Tibial artery (tissue), 4 donors: ENCODE data around the gene PRDM16.

Source experiments
- DNase-seq, 2 donors: peaks; one replicate each; pipeline ENCODE4 v3.0.0-alpha.2; 2019
- H3K27ac ChIP-seq, 2 donors: fragments of 200-600 bp; sonication (generic) in 1 of 2; 1 replicate in 1 of 2; 2 replicates in 1 of 2; pipeline ENCODE4 v1.5.1; 2018 to 2019; ENCODE audit warnings: mild to moderate bottlenecking in 1 of 2
- H3K27me3 ChIP-seq, 2 donors: fragments of 200-600 bp; sonication (generic) in 1 of 2; one replicate each; pipeline versions ENCODE4 v1.5.1 to v1.6.0; 2016 to 2019
- H3K36me3 ChIP-seq, 3 donors: fragments of 200-600 bp; sonication (generic) in 2 of 3; one replicate each; pipeline ENCODE4 v1.5.1; 2016 to 2019; ENCODE audit warnings: mild to moderate bottlenecking in 2 of 3
- H3K4me1 ChIP-seq, 4 donors: fragments of 200-600 bp; sonication (generic) in 2 of 4; 1 replicate in 3 of 4; 2 replicates in 1 of 4; pipeline ENCODE4 v1.5.1; 2016 to 2019
- H3K4me3 ChIP-seq, 2 donors: fragments of 200-600 bp; sonication (generic) in 1 of 2; 1 replicate in 1 of 2; 2 replicates in 1 of 2; pipeline ENCODE4 v1.5.1; 2018 to 2019; ENCODE audit warnings: mild to moderate bottlenecking in 2 of 2
- H3K9me3 ChIP-seq, 3 donors: fragments of 200-600 bp; sonication (generic) in 1 of 3; one replicate each; pipeline ENCODE4 v1.5.1; 2016 to 2019
- CTCF ChIP-seq, 2 experiments: fragments of 200-600 bp in 1 of 2; fragments of 450-650 bp in 1 of 2; IDR thresholded peaks; one replicate each; pipeline ENCODE4 v1.5.1; 2017 to 2019; ENCODE audit warnings: antibody characterized with exemption in 2 of 2, mild to moderate bottlenecking in 1 of 2, moderate library complexity in 1 of 2
- intact Hi-C: fragments of 100-400 bp; cut with DNase I; formaldehyde crosslinking; loops from one replicate; pipeline ENCODE4 v1.15.0; 2023; ENCODE audit warnings: low total_unique reads

Gene PRDM16

GRCh38 chr1:3436451-3436850 is 367.4 kb downstream of the PRDM16 start:
- peaks cover 37 to 46% (median 43%) of the 10 kb centered on the region in 3 donors for H3K36me3 ChIP-seq
- no peak for TF ChIP-seq CTCF (IDR thresholded peaks at IDR 0.05)
- intact Hi-C loops = no loop called here
- H3K27me3 ChIP-seq = no peaks in the 10 kb centered on the region
- no peak overlapping the region for H3K4me3 ChIP-seq
- no peak for DNase-seq
- H3K4me1 ChIP-seq = no peaks in the 10 kb centered on the region
- no peak overlapping the region for H3K27ac ChIP-seq
- no peaks in the 10 kb centered on the region for H3K9me3 ChIP-seq

GRCh38 chr1:3436901-3437300 is 367.9 kb downstream of the PRDM16 start:
- Histone ChIP-seq H3K4me1 (no peaks in the 10 kb centered on the region), H3K4me3 (no peak overlapping the region), H3K27me3 (no peaks in the 10 kb centered on the region), H3K36me3 (peaks cover 32 to 41% (median 39%) of the 10 kb centered on the region in 3 donors), H3K9me3 (no peaks in the 10 kb centered on the region), H3K27ac (no peak overlapping the region)
- intact Hi-C loops = no loop called here
- DNase-seq = no peak
- no peak for TF ChIP-seq CTCF (IDR thresholded peaks at IDR 0.05)

GRCh38 chr1:3438661-3439180 is 369.7 kb downstream of the PRDM16 start:
- DNase-seq = no peak

GRCh38 chr1:3439346-3440299 is 370.6 kb downstream of the PRDM16 start:
- H3K4me1 ChIP-seq = no peaks in the 10 kb centered on the region
- peaks cover 9 to 15% (median 14%) of the 10 kb centered on the region in 3 donors for H3K36me3 ChIP-seq
- TF ChIP-seq CTCF (IDR thresholded peaks at IDR 0.05) = no peak
- DNase-seq = no peak
- H3K9me3 ChIP-seq = no peaks in the 10 kb centered on the region
- peaks cover 0 to 12% of the 10 kb centered on the region in 2 donors for H3K27me3 ChIP-seq
- no peak overlapping the region for H3K4me3 ChIP-seq
- H3K27ac ChIP-seq = no peak overlapping the region
- intact Hi-C loops = no loop called here

More at GRCh38 chr1:3438661-3439180, 369.7 kb downstream of the PRDM16 start:
- H3K27me3 ChIP-seq = peaks cover 0 to 6% of the 10 kb centered on the region in 2 donors
- H3K36me3 ChIP-seq = peaks cover 18 to 23% (median 22%) of the 10 kb centered on the region in 3 donors
- H3K9me3 ChIP-seq = no peaks in the 10 kb centered on the region
- intact Hi-C loops = no loop called here
- no peak overlapping the region for H3K27ac ChIP-seq
- no peaks in the 10 kb centered on the region for H3K4me1 ChIP-seq
- TF ChIP-seq CTCF (IDR thresholded peaks at IDR 0.05) = no peak
- no peak overlapping the region for H3K4me3 ChIP-seq

GRCh38 chr1:3440300-3440681 is 371.3 kb downstream of the PRDM16 start:
- H3K27ac ChIP-seq = no peak overlapping the region
- intact Hi-C loops = no loop called here
- no peak for DNase-seq
- H3K4me1 ChIP-seq = no peaks in the 10 kb centered on the region
- TF ChIP-seq CTCF (IDR thresholded peaks at IDR 0.05) = no peak
- H3K9me3 ChIP-seq = peaks cover 0 to under 1% (median 0%) of the 10 kb centered on the region in 3 donors
- H3K36me3 ChIP-seq = peaks cover 6 to 10% (median 9%) of the 10 kb centered on the region in 3 donors
- peaks cover 0 to 13% of the 10 kb centered on the region in 2 donors for H3K27me3 ChIP-seq
- H3K4me3 ChIP-seq = no peak overlapping the region
